ENCODE data around the gene JDP2. TPM values are rescaled to one million over a fixed set of nuclear protein-coding genes. Genes with fewer than 3 reads are reported as not detected.
"Not testable (repeated sequence)": the region's sequence is repeated elsewhere in the genome, so short reads cannot be mapped to it uniquely, and the experiment has no call there.

The JDP2 gene
- total RNA-seq, 2 donors from 2014 or later = 15.7 to 23.1 TPM

DNA sequence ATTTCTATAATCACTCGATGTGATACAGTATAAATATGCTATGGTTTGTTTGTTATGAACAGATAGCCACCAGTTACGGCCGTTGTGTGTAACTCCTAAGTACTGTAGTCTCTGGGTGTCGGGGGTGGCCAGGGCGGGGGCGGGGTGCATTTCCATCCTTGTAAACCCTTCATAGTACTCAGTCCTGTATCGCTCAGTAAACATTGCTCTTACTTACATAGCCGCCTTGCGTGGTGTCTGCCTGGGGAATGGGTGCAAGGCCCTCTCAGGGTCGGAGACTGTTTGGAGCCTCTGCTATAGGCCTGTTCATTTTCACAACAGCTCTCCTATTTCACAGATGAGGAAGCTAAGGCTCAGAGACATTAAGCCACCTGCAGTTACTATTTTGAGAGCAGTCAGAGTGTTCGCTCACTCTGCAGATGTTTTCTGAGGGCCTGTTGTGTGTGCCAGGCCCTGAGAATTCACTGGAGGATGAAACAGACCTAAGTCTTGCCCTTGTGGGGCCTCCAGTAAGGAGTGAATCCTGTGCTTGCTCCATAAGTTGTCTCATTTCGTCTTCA lies 42.5 kb downstream of the JDP2 start:
- Histone ChIP-seq H3K36me3 (ENCODE audit: control insufficient read depth, insufficient read depth, low read length) (peaks cover 13% of the 10 kb centered on the region), H3K9ac (ENCODE audit: extremely low read depth, low read length, poor library complexity, severe bottlenecking) (no peak overlapping the region), H3K27ac (ENCODE audit: low read depth, low read length) (no peak overlapping the region), H3K4me3 (ENCODE audit: low read length) (no peak overlapping the region), H3K27me3 (ENCODE audit: control insufficient read depth, insufficient read depth, low read length, poor library complexity, severe bottlenecking) (no peaks in the 10 kb centered on the region), H3K9me3 (ENCODE audit: control insufficient read depth, low read length) (no peaks in the 10 kb centered on the region), H3K4me1 (ENCODE audit: control insufficient read depth, insufficient read depth, low read length) (no peaks in the 10 kb centered on the region)
- H3K4me3 Mint-ChIP-seq = no peak overlapping the region
- H3K36me3 Mint-ChIP-seq (ENCODE audit: low read depth) = peaks cover 15% of the 10 kb centered on the region
- TF ChIP-seq, protein P1, sequence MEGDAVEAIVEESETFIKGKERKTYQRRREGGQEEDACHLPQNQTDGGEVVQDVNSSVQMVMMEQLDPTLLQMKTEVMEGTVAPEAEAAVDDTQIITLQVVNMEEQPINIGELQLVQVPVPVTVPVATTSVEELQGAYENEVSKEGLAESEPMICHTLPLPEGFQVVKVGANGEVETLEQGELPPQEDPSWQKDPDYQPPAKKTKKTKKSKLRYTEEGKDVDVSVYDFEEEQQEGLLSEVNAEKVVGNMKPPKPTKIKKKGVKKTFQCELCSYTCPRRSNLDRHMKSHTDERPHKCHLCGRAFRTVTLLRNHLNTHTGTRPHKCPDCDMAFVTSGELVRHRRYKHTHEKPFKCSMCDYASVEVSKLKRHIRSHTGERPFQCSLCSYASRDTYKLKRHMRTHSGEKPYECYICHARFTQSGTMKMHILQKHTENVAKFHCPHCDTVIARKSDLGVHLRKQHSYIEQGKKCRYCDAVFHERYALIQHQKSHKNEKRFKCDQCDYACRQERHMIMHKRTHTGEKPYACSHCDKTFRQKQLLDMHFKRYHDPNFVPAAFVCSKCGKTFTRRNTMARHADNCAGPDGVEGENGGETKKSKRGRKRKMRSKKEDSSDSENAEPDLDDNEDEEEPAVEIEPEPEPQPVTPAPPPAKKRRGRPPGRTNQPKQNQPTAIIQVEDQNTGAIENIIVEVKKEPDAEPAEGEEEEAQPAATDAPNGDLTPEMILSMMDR (conservative IDR thresholded peaks at IDR 0.05) = no peak
- 91% methylated on average over 7 to 12 of the region's 12 CpGs for WGBS, 2 experiments (ENCODE audit: insufficient coverage in 1 of 2, insufficient read length in 1 of 2)
- no peaks in the 10 kb centered on the region for H3K4me1 Mint-ChIP-seq
- no peaks in the 10 kb centered on the region for H3K9me3 Mint-ChIP-seq
- H3K27me3 Mint-ChIP-seq (ENCODE audit: insufficient read depth) = no peaks in the 10 kb centered on the region
- DNase-seq = no peak
- H3K27ac Mint-ChIP-seq = no peak overlapping the region

DNA sequence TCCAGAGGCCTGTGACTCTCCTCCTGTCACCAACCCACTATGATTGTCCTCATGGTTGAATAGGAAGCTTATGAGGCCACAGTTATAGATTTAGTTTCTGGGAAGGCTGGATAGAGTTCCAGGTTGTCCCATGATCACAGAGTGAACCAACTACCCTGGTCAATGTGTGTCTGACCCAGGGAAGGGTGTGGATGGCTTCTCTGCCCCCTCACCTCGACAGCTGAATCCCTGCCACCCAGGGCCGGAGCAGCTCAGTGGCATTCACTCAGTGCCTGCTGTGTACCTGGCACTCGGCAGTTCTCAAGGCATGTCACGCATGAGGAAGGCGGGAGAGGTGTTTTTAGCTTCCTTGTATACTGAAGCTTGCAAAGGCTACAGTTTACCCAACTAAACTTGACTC lies 43.2 kb downstream of the JDP2 start:
- Mint-ChIP-seq H3K27ac (no peak overlapping the region), H3K36me3 (ENCODE audit: low read depth) (peaks cover 15% of the 10 kb centered on the region), H3K27me3 (ENCODE audit: insufficient read depth) (no peaks in the 10 kb centered on the region), H3K4me3 (no peak overlapping the region), H3K9me3 (no peaks in the 10 kb centered on the region), H3K4me1 (no peaks in the 10 kb centered on the region)
- Histone ChIP-seq H3K9me3 (ENCODE audit: control insufficient read depth, low read length) (no peaks in the 10 kb centered on the region), H3K4me3 (ENCODE audit: low read length) (no peak overlapping the region), H3K9ac (ENCODE audit: extremely low read depth, low read length, poor library complexity, severe bottlenecking) (no peak overlapping the region), H3K27me3 (ENCODE audit: control insufficient read depth, insufficient read depth, low read length, poor library complexity, severe bottlenecking) (no peaks in the 10 kb centered on the region), H3K4me1 (ENCODE audit: control insufficient read depth, insufficient read depth, low read length) (no peaks in the 10 kb centered on the region), H3K27ac (ENCODE audit: low read depth, low read length) (no peak overlapping the region), H3K36me3 (ENCODE audit: control insufficient read depth, insufficient read depth, low read length) (peaks cover 13% of the 10 kb centered on the region)
- DNase-seq = no peak
- 93 to 97% methylated on average over 5 of the region's 5 CpGs for WGBS, 2 experiments (ENCODE audit: insufficient coverage in 1 of 2, insufficient read length in 1 of 2)
- TF ChIP-seq, protein P1 (conservative IDR thresholded peaks at IDR 0.05) = no peak

DNA sequence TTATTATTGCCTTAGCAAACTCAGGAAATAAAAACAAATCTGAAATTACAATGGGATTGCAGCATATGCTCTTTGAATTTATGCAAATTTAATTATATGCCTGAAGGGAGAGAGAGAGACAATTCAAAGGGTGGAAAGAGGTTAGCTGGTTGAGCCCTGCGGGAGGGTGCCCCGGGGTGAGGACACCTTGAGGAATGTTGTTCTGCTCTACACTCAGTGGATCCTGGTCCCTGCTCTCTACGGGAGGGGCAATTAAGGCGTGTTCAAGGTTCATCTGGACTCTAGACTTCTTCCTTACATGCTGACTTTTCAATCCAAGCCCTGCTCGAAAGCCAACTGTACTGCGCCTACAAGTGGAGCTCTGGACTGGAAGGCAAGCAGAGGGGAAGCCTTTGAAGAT lies 46.3 kb downstream of the JDP2 start:
- H3K4me3 Mint-ChIP-seq; H3K9ac ChIP-seq (ENCODE audit: extremely low read depth, low read length, poor library complexity, severe bottlenecking); H3K27me3 Mint-ChIP-seq (ENCODE audit: insufficient read depth); H3K4me1 Mint-ChIP-seq; H3K27me3 ChIP-seq (ENCODE audit: control insufficient read depth, insufficient read depth, low read length, poor library complexity, severe bottlenecking); H3K4me1 ChIP-seq (ENCODE audit: control insufficient read depth, insufficient read depth, low read length); H3K27ac ChIP-seq (ENCODE audit: low read depth, low read length); H3K9me3 ChIP-seq (ENCODE audit: control insufficient read depth, low read length); H3K27ac Mint-ChIP-seq; H3K4me3 ChIP-seq (ENCODE audit: low read length); H3K9me3 Mint-ChIP-seq: not testable (repeated sequence)
- H3K36me3 Mint-ChIP-seq (ENCODE audit: low read depth) = peaks cover 15% of the 10 kb centered on the region
- DNase-seq = peak; percentile 23
- 92 to 97% methylated on average over 5 to 6 of the region's 6 CpGs for WGBS, 2 experiments (ENCODE audit: insufficient coverage in 1 of 2, insufficient read length in 1 of 2)
- peaks cover 13% of the 10 kb centered on the region for H3K36me3 ChIP-seq (ENCODE audit: control insufficient read depth, insufficient read depth, low read length)

Measured in endodermal cell (in vitro differentiated cells).